Posterior vena cava (tissue), 2 donors: Measurements from ENCODE around the gene SYF2. TPM values are rescaled to one million over a fixed set of nuclear protein-coding genes. Genes with fewer than 3 reads are reported as not detected.

Source experiments
- total RNA-seq, 2 donors: library from RNA; stranded (reverse); fragmentation: NEBNext Ultra II Directional; extraction: Animal tissue kit (Norgen Biotek cat#: 25700); gene quantifications; one replicate each; pipeline ENCODE4 v1.2.1, GENCODE V29; 2021
- donor health status: DM: yes; HTN: yes; CAD: no.
- donor health status: DM: yes; HTN: yes; CAD: no.

Gene SYF2
- total RNA-seq, 2 donors from 2014 or later: 35.7 to 38.0 TPM

Other genes with a start within 250 kb of the SYF2 start
- 10 to 100 TPM; 67.5 to 90.0 TPM for gene RSRP1, start 15.0 kb upstream of the SYF2 start, total RNA-seq
- not detected for gene RHD, start 40.0 kb upstream of the SYF2 start, total RNA-seq
- gene TMEM50A, start 105.8 kb upstream of the SYF2 start, total RNA-seq: 100 to 1,000 TPM in 1 of 2 donors, 10 to 100 TPM in 1; 91.0 to 112 TPM
- gene RHCE, start 188.3 kb upstream of the SYF2 start, total RNA-seq: not detected
- 10 to 100 TPM; 14.8 to 16.1 TPM for gene MACO1, start 198.4 kb upstream of the SYF2 start, total RNA-seq